ENCODE data around the gene CYP2S1.

DNA sequence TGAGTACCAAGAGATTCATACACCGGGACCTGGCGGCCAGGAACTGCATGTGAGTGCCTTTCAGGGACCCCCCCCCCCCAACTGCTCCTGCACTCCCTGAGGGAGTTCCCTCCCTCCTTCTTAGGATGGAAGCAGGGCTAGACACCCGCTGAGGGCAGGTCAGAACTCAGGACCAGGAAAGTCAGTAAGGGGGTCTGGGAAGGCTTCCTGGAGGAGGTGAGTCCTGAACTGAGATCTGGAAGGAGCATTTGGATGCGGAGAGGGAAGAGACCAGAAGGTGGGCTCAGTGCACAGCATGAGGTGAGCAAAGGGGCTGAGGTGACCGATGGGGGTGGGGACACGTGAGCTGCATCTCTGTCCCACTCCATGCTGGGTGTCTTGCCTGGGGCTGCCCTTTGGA lies 60.6 kb downstream of the CYP2S1 start:
- TF ChIP-seq CTCF (conservative IDR thresholded peaks at IDR 0.05; ENCODE audit: low read length) (no peak), EZH2phosphoT487 (IDR thresholded peaks at IDR 0.05; ENCODE audit: borderline replicate concordance) (no peak)
